Gastrocnemius medialis (tissue), 4 donors: Measurements from ENCODE around the gene ACTN4. TPM values are rescaled to one million over a fixed set of nuclear protein-coding genes. Genes with fewer than 3 reads are reported as not detected.

Experiments used
- ATAC-seq, 2 donors: fragments of 150-250 bp; one replicate each; pipeline ENCODE4 v1.9.1; 2016
- DNase-seq, 2 donors: peaks; one replicate each; pipeline ENCODE4 v3.0.0-alpha.2; 2019
- H3K27ac ChIP-seq, 4 donors: fragments of 200-600 bp; sonication (generic); 1 replicate in 1 of 4; 2 replicates in 3 of 4; pipeline ENCODE4 v1.5.1; 2016 to 2018; ENCODE audit warnings: mild to moderate bottlenecking in 2 of 4, moderate library complexity in 1 of 4
- H3K27me3 ChIP-seq, 3 donors: fragments of 200-600 bp; sonication (generic) in 2 of 3; 1 replicate in 1 of 3; 2 replicates in 2 of 3; pipeline versions ENCODE4 v1.5.1 to v1.6.0; 2016 to 2019; ENCODE audit warnings: mild to moderate bottlenecking in 1 of 3, moderate library complexity in 1 of 3
- H3K36me3 ChIP-seq, 2 donors: fragments of 200-600 bp; sonication (generic) in 1 of 2; one replicate each; pipeline ENCODE4 v1.5.1; 2017 to 2018
- H3K4me1 ChIP-seq, 2 donors: fragments of 200-600 bp; sonication (generic) in 1 of 2; one replicate each; pipeline ENCODE4 v1.5.1; 2016 to 2017; ENCODE audit warnings: mild to moderate bottlenecking in 2 of 2
- H3K4me3 ChIP-seq, 4 donors: fragments of 200-600 bp; sonication (generic) in 3 of 4; 1 replicate in 1 of 4; 2 replicates in 3 of 4; pipeline ENCODE4 v1.5.1; 2016 to 2019; ENCODE audit warnings: mild to moderate bottlenecking in 2 of 4
- H3K9me3 ChIP-seq, 3 donors: fragments of 200-600 bp; sonication (generic) in 2 of 3; 1 replicate in 1 of 3; 2 replicates in 2 of 3; pipeline ENCODE4 v1.5.1; 2016 to 2019
- CTCF ChIP-seq, 5 experiments: fragments of 450-650 bp in 3 of 5; fragments of 200-600 bp in 2 of 5; sonication (generic) in 2 of 5; IDR thresholded peaks in 4 of 5; conservative IDR thresholded peaks in 1 of 5; 1 replicate in 4 of 5; 2 replicates in 1 of 5; pipeline ENCODE4 v1.5.1; 2016 to 2019; ENCODE audit warnings: antibody characterized with exemption in 5 of 5, mild to moderate bottlenecking in 3 of 5, moderate library complexity in 3 of 5
- POLR2A ChIP-seq, 2 donors: fragments of 450-650 bp; IDR thresholded peaks; one replicate each; pipeline ENCODE4 v1.6.1; 2017; ENCODE audit warnings: antibody characterized with exemption in 2 of 2, mild to moderate bottlenecking in 2 of 2, moderate library complexity in 2 of 2
- in situ Hi-C, 4 donors: fragments of 200-750 bp; cut with MboI; loops; one replicate each; pipeline versions ENCODE4 v1.15.0 to v1.8.0; 2017; ENCODE audit warnings: low sequenced_read_pairs in 4 of 4
- intact Hi-C: fragments of 100-400 bp; cut with DNase I; formaldehyde crosslinking; loops from one replicate; pipeline ENCODE4 v1.15.1; 2023; ENCODE audit warnings: low total_unique reads
- total RNA-seq, 4 donors: library from RNA; depleted of rRNA; stranded (reverse); fragments of >200 nt; gene quantifications; one replicate each; pipeline versions ENCODE4 v1.1.0 to v1.2.3, GENCODE V29; 2016

The ACTN4 gene
- total RNA-seq, 4 donors from 2014 or later, result 32.0 to 85.3 (median 63.9) TPM

DNA sequence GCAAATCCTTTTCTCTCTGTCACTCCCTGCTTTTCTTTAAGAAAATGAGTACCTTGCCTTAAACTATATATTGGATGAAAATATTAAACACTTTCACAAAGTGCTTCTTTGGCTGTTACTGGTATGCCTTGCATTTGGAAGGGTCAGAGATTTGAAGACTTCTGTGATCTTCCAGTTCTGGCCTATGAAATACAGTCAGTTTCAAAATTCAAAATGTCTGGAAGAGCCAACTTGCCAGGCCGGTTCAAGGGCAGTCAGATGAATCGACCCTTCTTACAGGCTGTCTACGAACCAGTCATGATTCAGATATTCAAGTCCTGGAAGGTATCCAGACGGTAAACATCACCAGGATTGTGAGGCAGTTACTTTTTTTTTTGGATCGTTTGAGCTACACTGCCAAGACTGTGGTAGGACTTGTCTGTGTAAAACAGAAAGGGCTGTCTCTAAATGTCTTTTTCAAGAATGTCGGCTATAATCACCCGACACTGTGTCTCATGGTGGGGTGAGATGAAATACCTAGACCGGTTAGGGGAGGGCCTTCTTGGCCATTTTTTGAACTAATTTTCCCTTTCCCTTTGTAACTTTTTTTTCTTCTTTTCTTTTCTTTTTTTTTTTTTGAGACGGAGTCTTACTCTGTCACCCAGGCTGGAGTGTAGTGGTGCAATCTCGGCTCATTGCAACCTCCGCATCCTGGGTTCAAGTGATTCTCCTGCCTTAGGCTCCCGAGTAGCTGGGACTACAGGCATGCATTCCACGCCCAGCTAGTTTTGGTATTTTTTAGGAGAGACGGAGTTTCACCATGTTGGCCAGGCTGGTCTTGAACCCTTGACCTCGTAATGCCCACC is 11.2 kb downstream of the ACTN4 start:
- Histone ChIP-seq H3K27me3 (no peaks in the 10 kb centered on the region), H3K9me3 (no peaks in the 10 kb centered on the region), H3K4me3 (peak overlapping the region in 2 of 4 donors; percentile 12 to 18), H3K27ac (peak overlapping the region; percentile 98 to 100 (median 99)), H3K36me3 (no peaks in the 10 kb centered on the region), H3K4me1 (peaks cover 97 to 98% of the 10 kb centered on the region in 2 donors)
- in situ Hi-C loops (loop anchor here in 1 of 4 donors (25.0 kb wide), 1 partner anchor 1154 kb away; no protein-coding TSS in a partner anchor), intact Hi-C loops (loop anchor here (1.0 to 10.0 kb wide), 3 partner anchors 26 to 746 kb away; partner anchors contain the start of gene ZFP36)
- ATAC-seq (peak; percentile 74 to 79), DNase-seq (peak in 1 of 2 donors; percentile 59)
- TF ChIP-seq CTCF (IDR thresholded peaks at IDR 0.05 in 4 of 5, conservative IDR thresholded peaks at IDR 0.05 in 1 of 5) (no peak), POLR2A (IDR thresholded peaks at IDR 0.05) (peak in 1 of 2 donors; percentile 7)

- H3K4me3 ChIP-seq, result no peak overlapping the region
- ATAC-seq (no peak), DNase-seq (no peak)
- H3K27me3 ChIP-seq, result no peaks in the 10 kb centered on the region
- peaks cover 98 to 99% of the 10 kb centered on the region in 2 donors for H3K4me1 ChIP-seq
- in situ Hi-C loops, result loop anchor here in 1 of 4 donors (25.0 kb wide), 1 partner anchor 1152 kb away; no protein-coding TSS in a partner anchor
- H3K36me3 ChIP-seq, result no peaks in the 10 kb centered on the region
- intact Hi-C loops, result loop anchor here (10.0 kb wide), 1 partner anchor 1604 kb away; no protein-coding TSS in a partner anchor
- peak overlapping the region; percentile 98 to 100 (median 99) for H3K27ac ChIP-seq
- no peaks in the 10 kb centered on the region for H3K9me3 ChIP-seq
- TF ChIP-seq POLR2A (IDR thresholded peaks at IDR 0.05) (no peak), CTCF (IDR thresholded peaks at IDR 0.05 in 4 of 5, conservative IDR thresholded peaks at IDR 0.05 in 1 of 5) (no peak)
Measured at GRCh38 chr19:38660724-38661123, 13.3 kb downstream of the ACTN4 start.

GRCh38 chr19:38661136-38661535 is 13.7 kb downstream of the ACTN4 start:
- Histone ChIP-seq H3K36me3 (no peaks in the 10 kb centered on the region), H3K9me3 (no peaks in the 10 kb centered on the region), H3K27ac (peak overlapping the region; percentile 98 to 100 (median 99)), H3K4me3 (no peak overlapping the region), H3K27me3 (no peaks in the 10 kb centered on the region), H3K4me1 (peaks cover 98 to 99% of the 10 kb centered on the region in 2 donors)
- in situ Hi-C loops, result loop anchor here in 1 of 4 donors (25.0 kb wide), 1 partner anchor 1151 kb away; no protein-coding TSS in a partner anchor
- DNase-seq, result no peak
- no peak for ATAC-seq
- no peak for TF ChIP-seq POLR2A (IDR thresholded peaks at IDR 0.05)
- no peak for TF ChIP-seq CTCF (IDR thresholded peaks at IDR 0.05 in 4 of 5, conservative IDR thresholded peaks at IDR 0.05 in 1 of 5)
- intact Hi-C loops, result loop anchor here (10.0 kb wide), 1 partner anchor 1604 kb away; no protein-coding TSS in a partner anchor

DNA sequence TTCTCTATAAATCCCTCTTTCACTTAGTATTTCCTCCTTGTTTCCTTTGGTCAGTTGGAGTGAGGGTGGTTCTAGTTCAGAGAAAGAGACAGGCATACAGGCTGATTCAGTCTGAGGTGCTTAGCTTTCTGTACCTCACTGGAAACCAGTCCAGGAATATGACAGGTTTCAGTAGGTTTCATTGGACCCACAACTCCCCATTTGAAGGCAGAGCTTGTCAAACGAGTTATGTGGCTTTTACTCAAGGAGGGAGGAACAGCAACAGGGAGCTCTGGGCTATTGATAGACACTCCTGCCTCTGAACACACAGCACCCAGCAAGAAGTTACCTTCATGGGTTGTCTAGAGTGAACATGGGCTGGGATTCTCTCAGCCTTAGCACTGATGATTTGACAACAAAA is 14.5 kb downstream of the ACTN4 start:
- no peak overlapping the region for H3K4me3 ChIP-seq
- no peak for ATAC-seq
- H3K27me3 ChIP-seq, result no peaks in the 10 kb centered on the region
- TF ChIP-seq CTCF (IDR thresholded peaks at IDR 0.05 in 4 of 5, conservative IDR thresholded peaks at IDR 0.05 in 1 of 5) (no peak), POLR2A (IDR thresholded peaks at IDR 0.05) (no peak)
- H3K9me3 ChIP-seq, result no peaks in the 10 kb centered on the region
- H3K27ac ChIP-seq, result peak overlapping the region; percentile 98 to 100 (median 99)
- in situ Hi-C loops, result loop anchor here in 1 of 4 donors (25.0 kb wide), 1 partner anchor 1150 kb away; no protein-coding TSS in a partner anchor
- H3K36me3 ChIP-seq, result no peaks in the 10 kb centered on the region
- H3K4me1 ChIP-seq, result peaks cover 98 to 99% of the 10 kb centered on the region in 2 donors
- intact Hi-C loops, result loop anchor here (10.0 kb wide), 1 partner anchor 1603 kb away; no protein-coding TSS in a partner anchor
- no peak for DNase-seq
